MM.1S (cell line): Measurements from ENCODE around the gene TOM1.
"Not testable (repeated sequence)": the region's sequence is repeated elsewhere in the genome, so short reads cannot be mapped to it uniquely, and the experiment has no call there.

ENCODE experiments used
- DNase-seq: peaks from one replicate; pipeline ENCODE4 v3.0.0-alpha.2; 2015
- H2AFZ ChIP-seq: fragments of 300-600 bp; sonication (generic); 2 replicates; pipeline ENCODE4 v1.6.0; 2016; ENCODE audit warnings: antibody characterized with exemption, low read length
- H3F3A ChIP-seq: fragments of 300-600 bp; sonication (generic); 2 replicates; pipeline ENCODE4 v1.6.1; 2016; ENCODE audit warnings: mild to moderate bottlenecking, antibody characterized with exemption, low read length, moderate library complexity, mixed read lengths; ENCODE audit not compliant: insufficient read depth
- H3K27ac ChIP-seq: fragments of 300-600 bp; sonication (generic); 2 replicates; pipeline ENCODE4 v1.5.1; 2016; ENCODE audit warnings: mild to moderate bottlenecking, low read length
- H3K27me3 ChIP-seq: fragments of 300-600 bp; sonication (generic); replicated peaks from 2 replicates; pipeline ENCODE4 v1.6.0; 2016; ENCODE audit warnings: low read length; ENCODE audit not compliant: insufficient read depth
- H3K36me3 ChIP-seq: fragments of 300-600 bp; sonication (generic); replicated peaks from 2 replicates; pipeline ENCODE4 v1.6.1; 2016; ENCODE audit warnings: mild to moderate bottlenecking, low read length, mixed read lengths; ENCODE audit not compliant: insufficient read depth
- H3K4me1 ChIP-seq: fragments of 300-600 bp; sonication (generic); 2 replicates; pipeline ENCODE4 v1.6.1; 2016; ENCODE audit warnings: low read length, mixed read lengths
- H3K4me2 ChIP-seq: fragments of 300-600 bp; sonication (generic); 2 replicates; pipeline ENCODE4 v1.6.0; 2016; ENCODE audit warnings: low read depth, low read length
- H3K4me3 ChIP-seq: fragments of 300-600 bp; sonication (generic); 2 replicates; pipeline ENCODE4 v1.5.1; 2016; ENCODE audit warnings: low read length, mixed read lengths
- H3K79me2 ChIP-seq: fragments of 300-600 bp; sonication (generic); 2 replicates; pipeline ENCODE4 v1.6.1; 2016; ENCODE audit warnings: mixed run types, low read length, mixed read lengths
- H3K9ac ChIP-seq: fragments of 300-600 bp; sonication (generic); 2 replicates; pipeline ENCODE4 v1.6.1; 2016; ENCODE audit warnings: low read length, mixed read lengths
- H3K9me2 ChIP-seq: fragments of 300-600 bp; sonication (generic); replicated peaks from 2 replicates; pipeline ENCODE4 v1.6.1; 2016; ENCODE audit warnings: mild to moderate bottlenecking, low read length, mixed read lengths; ENCODE audit not compliant: insufficient read depth
- H3K9me3 ChIP-seq: fragments of 300-600 bp; sonication (generic); replicated peaks from 2 replicates; pipeline ENCODE4 v1.6.1; 2016; ENCODE audit warnings: mild to moderate bottlenecking, low read length, mixed read lengths; ENCODE audit not compliant: insufficient read depth
- H4K20me1 ChIP-seq: fragments of 300-600 bp; sonication (generic); 2 replicates; pipeline ENCODE4 v1.6.1; 2016; ENCODE audit warnings: mild to moderate bottlenecking, low read length, moderate library complexity, mixed read lengths; ENCODE audit not compliant: insufficient read depth
- CTCF ChIP-seq: fragments of 300-600 bp; sonication (generic); IDR thresholded peaks from 2 replicates; pipeline ENCODE4 v1.5.1; 2016; ENCODE audit warnings: antibody characterized with exemption, low read length, mixed read lengths
- EZH2 ChIP-seq: fragments of 300-600 bp; sonication (generic); optimal IDR thresholded peaks from 2 replicates; pipeline ENCODE3; 2017; ENCODE audit warnings: low read depth, mild to moderate bottlenecking, antibody characterized with exemption, low read length, mixed read lengths
- EZH2phosphoT487 ChIP-seq: fragments of 300-600 bp; sonication (generic); IDR thresholded peaks from 2 replicates; pipeline ENCODE4 v1.6.1; 2018; ENCODE audit warnings: antibody characterized with exemption, low read length

Gene TOM1

GRCh38 chr22:35393116-35394010 lies 93.7 kb downstream of the TOM1 start:
- Histone ChIP-seq H3K36me3 (no peaks in the 10 kb centered on the region), H3K4me1 (peaks cover 10% of the 10 kb centered on the region; the same call in 1 of the 2 replicates), H3K9ac (no peak overlapping the region), H3F3A (no peaks in the 10 kb centered on the region), H3K79me2 (no peaks in the 10 kb centered on the region), H3K9me2 (no peaks in the 10 kb centered on the region), H3K27ac (no peak overlapping the region), H3K4me3 (no peak overlapping the region), H4K20me1 (no peaks in the 10 kb centered on the region), H3K4me2 (no peak overlapping the region), H3K27me3 (no peaks in the 10 kb centered on the region), H3K9me3 (no peaks in the 10 kb centered on the region), H2AFZ (no peak overlapping the region)
- DNase-seq: no peak
- TF ChIP-seq EZH2phosphoT487 (no peak), EZH2 (no peak), CTCF (no peak)

- H3K9me2 ChIP-seq: no peaks in the 10 kb centered on the region
- H3K79me2 ChIP-seq: no peaks in the 10 kb centered on the region
- no peaks in the 10 kb centered on the region for H4K20me1 ChIP-seq
- H3K36me3 ChIP-seq: no peaks in the 10 kb centered on the region
- no peak overlapping the region for H3K4me3 ChIP-seq
- H3F3A ChIP-seq: no peaks in the 10 kb centered on the region
- H2AFZ ChIP-seq: no peak overlapping the region
- no peaks in the 10 kb centered on the region for H3K27me3 ChIP-seq
- H3K4me2 ChIP-seq: no peak overlapping the region
- H3K27ac ChIP-seq: no peak overlapping the region
- H3K4me1 ChIP-seq: peaks cover 10% of the 10 kb centered on the region; the same call in 1 of the 2 replicates
- no peaks in the 10 kb centered on the region for H3K9me3 ChIP-seq
- TF ChIP-seq CTCF: no peak
- TF ChIP-seq EZH2: no peak
- no peak for DNase-seq
- H3K9ac ChIP-seq: no peak overlapping the region
Measured at GRCh38 chr22:35394011-35394312, 94.3 kb downstream of the TOM1 start.

- Histone ChIP-seq H3K4me1 (peaks cover 10% of the 10 kb centered on the region; the same call in 1 of the 2 replicates), H3K36me3 (no peaks in the 10 kb centered on the region), H2AFZ (no peak overlapping the region), H3K9me2 (no peaks in the 10 kb centered on the region), H3K27me3 (no peaks in the 10 kb centered on the region), H3F3A (no peaks in the 10 kb centered on the region), H3K79me2 (no peaks in the 10 kb centered on the region), H3K4me2 (no peak overlapping the region), H3K9me3 (no peaks in the 10 kb centered on the region), H4K20me1 (no peaks in the 10 kb centered on the region), H3K9ac (no peak overlapping the region), H3K4me3 (no peak overlapping the region), H3K27ac (no peak overlapping the region)
- TF ChIP-seq EZH2: no peak
- no peak for TF ChIP-seq CTCF
- no peak for TF ChIP-seq EZH2phosphoT487
- no peak for DNase-seq
Measured at GRCh38 chr22:35394810-35395563, 95.3 kb downstream of the TOM1 start.

GRCh38 chr22:35396622-35397021 lies 96.9 kb downstream of the TOM1 start:
- not testable (repeated sequence) for H3F3A ChIP-seq, DNase-seq, H3K4me3 ChIP-seq, H2AFZ ChIP-seq, H3K9me3 ChIP-seq, H3K27me3 ChIP-seq, H3K4me2 ChIP-seq, H4K20me1 ChIP-seq, H3K9me2 ChIP-seq, H3K9ac ChIP-seq, H3K36me3 ChIP-seq, H3K27ac ChIP-seq
- H3K79me2 ChIP-seq: peaks cover 16% of the 10 kb centered on the region
- H3K4me1 ChIP-seq: peaks cover 15% of the 10 kb centered on the region
